ENCODE measurements around the gene ITPKB.

- TF ChIP-seq CTCF (conservative IDR thresholded peaks at IDR 0.05; ENCODE audit: low read depth in 2 of 2) (no peak), JUNB (IDR thresholded peaks at IDR 0.05; ENCODE audit: unreplicated experiment) (no peak), EZH2phosphoT487 (IDR thresholded peaks at IDR 0.05; ENCODE audit: unreplicated experiment) (no peak), REST (IDR thresholded peaks at IDR 0.05; ENCODE audit: unreplicated experiment) (no peak), ETS1 (IDR thresholded peaks at IDR 0.05) (no peak), POLR2AphosphoS5 (IDR thresholded peaks at IDR 0.05; ENCODE audit: low read depth) (no peak), EZH2 (IDR thresholded peaks at IDR 0.05; ENCODE audit: low read depth, unreplicated experiment) (no peak), CREB1 (CRISPR knock-in tag; IDR thresholded peaks at IDR 0.05; ENCODE audit: low read depth) (no peak), ZNF114 (CRISPR knock-in tag; IDR thresholded peaks at IDR 0.05) (no peak), NANOG (IDR thresholded peaks at IDR 0.05; ENCODE audit: borderline replicate concordance) (no peak), ZNF331 (CRISPR knock-in tag; IDR thresholded peaks at IDR 0.05; ENCODE audit: low read depth) (no peak), ZNF462 (CRISPR knock-in tag; IDR thresholded peaks at IDR 0.05) (no peak), STAT1 (IDR thresholded peaks at IDR 0.05; ENCODE audit: unreplicated experiment) (no peak)
Measured at GRCh38 chr1:226629896-226630550, 109.1 kb downstream of the ITPKB start.

Measured in GM23338 (cell line).